Panc1 (cell line): Measurements from ENCODE around the gene RMI1. TPM values are rescaled to one million over a fixed set of nuclear protein-coding genes. Genes with fewer than 3 reads are reported as not detected.

Experiments used
- ATAC-seq: fragments of 200-7000 bp; cut with Tn5 transposase; 2 replicates; pipeline ENCODE4 v1.9.1; 2020; ENCODE audit warnings: mild to moderate bottlenecking, moderate library complexity
- BruUV-seq: library from RNA; stranded (reverse); fragments of 400-500 nt; replicated peaks from 2 replicates; lab custom pipeline; 2021; lab: Mats Ljungman, UMichigan
- CTCF ChIA-PET: fragments of 300-600 bp; sonication (Branson Sonifier 250); formaldehyde crosslinking; loops from one replicate; lab custom pipeline; 2022; ENCODE audit warnings: antibody characterized with exemption; lab: Charles Lee
- POLR2A ChIA-PET: fragments of 300-600 bp; sonication (Branson Sonifier 250); formaldehyde crosslinking; loops from one replicate; lab custom pipeline; 2022; ENCODE audit warnings: antibody characterized with exemption; lab: Charles Lee
- DNase-seq: peaks from one replicate; pipeline ENCODE4 v3.0.0-alpha.2; 2010; ENCODE audit warnings: low read depth, low spot score
- H3K27ac ChIP-seq: 2 replicates; pipeline ENCODE4 v1.5.1; 2011; ENCODE audit warnings: mild to moderate bottlenecking, low read length, inconsistent platforms
- H3K27me3 ChIP-seq: fragments of 200-500 bp; sonication (Bioruptor generic); 2 replicates; pipeline ENCODE4 v1.6.0; 2014; ENCODE audit warnings: low read length, inconsistent platforms; ENCODE audit not compliant: control insufficient read depth, insufficient read depth
- H3K36me3 ChIP-seq: fragments of 200-500 bp; sonication (Bioruptor generic); 2 replicates; pipeline ENCODE4 v1.5.1; 2014; ENCODE audit warnings: inconsistent platforms, mild to moderate bottlenecking, low read length, moderate library complexity; ENCODE audit not compliant: control insufficient read depth, insufficient read depth
- H3K4me1 ChIP-seq: 2 replicates; pipeline ENCODE4 v1.5.1; 2011; ENCODE audit warnings: inconsistent platforms, mild to moderate bottlenecking, low read length, moderate library complexity; ENCODE audit not compliant: control insufficient read depth, insufficient read depth
- H3K4me3 ChIP-seq, 2 experiments: 2 replicates each; pipeline ENCODE4 v1.5.1; 2011 to 2012; ENCODE audit warnings: low read depth in 2 of 2, low read length in 2 of 2, mild to moderate bottlenecking in 2 of 2, inconsistent platforms in 1 of 2, moderate library complexity in 1 of 2
- H3K9me3 ChIP-seq: fragments of 200-500 bp; sonication (Bioruptor generic); 2 replicates; pipeline ENCODE4 v1.5.1; 2014; ENCODE audit warnings: low read depth, mild to moderate bottlenecking, inconsistent platforms, low read length, moderate library complexity; ENCODE audit not compliant: control insufficient read depth, insufficient read depth
- CTCF ChIP-seq: fragments of 450-650 bp; IDR thresholded peaks from 2 replicates; pipeline ENCODE4 v1.5.1; 2017; ENCODE audit warnings: mild to moderate bottlenecking
- POLR2AphosphoS5 ChIP-seq: IDR thresholded peaks from 2 replicates; pipeline ENCODE4 v1.6.1; 2012; ENCODE audit warnings: mild to moderate bottlenecking, low read depth, low read length, moderate library complexity
- REST ChIP-seq, 2 experiments: IDR thresholded peaks; 2 replicates each; pipeline ENCODE4 v1.6.1; 2011 to 2012; ENCODE audit warnings: low read depth in 2 of 2, control low read depth in 1 of 2, low read length in 1 of 2, mild to moderate bottlenecking in 1 of 2, moderate library complexity in 1 of 2; ENCODE audit not compliant: insufficient read depth in 1 of 2
- SIN3A ChIP-seq: IDR thresholded peaks from 2 replicates; pipeline ENCODE4 v1.6.1; 2012; ENCODE audit warnings: low read depth, mild to moderate bottlenecking, low read length, moderate library complexity, borderline replicate concordance; ENCODE audit not compliant: insufficient read depth
- TCF7L2 ChIP-seq: IDR thresholded peaks from 2 replicates; pipeline ENCODE4 v1.6.1; 2011; ENCODE audit warnings: mild to moderate bottlenecking, low read depth, low read length, inconsistent platforms
- in situ Hi-C: cut with HindIII; loops from 2 replicates; pipeline ENCODE4 v1.10.0; 2016; ENCODE audit warnings: low sequenced_read_pairs, low pct_unique_long_range_greater_than_20kb
- intact Hi-C: fragments of 100-400 bp; cut with micrococcal nuclease; formaldehyde crosslinking; loops from one replicate; pipeline ENCODE4 v1.10.0; 2022; ENCODE audit not compliant: unreplicated experiment
- total RNA-seq: library from RNA; stranded (reverse); gene quantifications from one replicate; pipeline ENCODE4 v1.2.1, GENCODE V29; 2021; ENCODE audit not compliant: unreplicated experiment

RMI1 gene
- total RNA-seq, 1 experiment from 2014 or later = 14.6 TPM

- Histone ChIP-seq H3K9me3 (no peaks in the 10 kb centered on the region), H3K4me3 (no peak overlapping the region), H3K27me3 (no peaks in the 10 kb centered on the region), H3K36me3 (no peaks in the 10 kb centered on the region), H3K27ac (no peak overlapping the region), H3K4me1 (peaks cover 6% of the 10 kb centered on the region)
- ChIA-PET POLR2A (no interaction called here), CTCF (no interaction called here)
- ATAC-seq (no peak), DNase-seq (no peak)
- in situ Hi-C loops (no loop called here), intact Hi-C loops (no loop called here)
- no peak for TF ChIP-seq SIN3A
- TF ChIP-seq REST (IDR thresholded peaks at IDR 0.05; ENCODE audit: insufficient read depth in 1 of 2, low read depth in 2 of 2, low read length in 1 of 2) = no peak
- no peak for TF ChIP-seq POLR2AphosphoS5
- TF ChIP-seq CTCF = no peak
- TF ChIP-seq TCF7L2 = no peak
- no TSS peak for BruUV-seq
These were observed 19.6 kb upstream of the RMI1 start for GRCh38 chr9:83960991-83961390.

DNA sequence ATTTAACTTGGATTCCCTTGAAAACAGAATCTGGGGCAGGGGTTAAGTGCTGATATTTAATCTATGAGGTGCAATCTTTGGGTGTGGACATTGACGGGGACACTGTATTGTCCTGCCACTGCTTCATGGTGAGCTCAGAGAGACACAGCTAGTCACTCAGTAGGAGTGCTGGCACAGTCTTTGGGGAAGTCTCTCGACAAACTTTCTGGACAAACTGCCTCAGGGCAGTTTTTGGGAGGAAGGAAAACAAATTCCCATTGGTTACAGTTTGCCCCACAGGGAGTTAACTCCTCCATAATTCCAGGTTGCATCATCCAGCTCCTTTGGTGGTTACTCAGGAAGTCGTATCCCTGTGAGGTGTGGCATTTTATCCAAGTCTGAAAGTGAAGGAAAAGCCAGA lies 18.4 kb upstream of the RMI1 start:
- DNase-seq (no peak), ATAC-seq (no peak)
- in situ Hi-C loops = no loop called here
- Histone ChIP-seq H3K27me3 (no peaks in the 10 kb centered on the region), H3K36me3 (no peaks in the 10 kb centered on the region; the same call in 1 of the 2 replicates), H3K9me3 (no peaks in the 10 kb centered on the region), H3K27ac (peak overlapping the region; percentile 61; the same call in 1 of the 2 replicates), H3K4me1 (peaks cover 6% of the 10 kb centered on the region), H3K4me3 (no peak overlapping the region)
- TF ChIP-seq TCF7L2 (no peak), CTCF (no peak), POLR2AphosphoS5 (no peak), REST (IDR thresholded peaks at IDR 0.05; ENCODE audit: insufficient read depth in 1 of 2, low read depth in 2 of 2, low read length in 1 of 2) (no peak), SIN3A (no peak)
- intact Hi-C loops = no loop called here
- CTCF ChIA-PET = no interaction called here
- BruUV-seq = no TSS peak
- POLR2A ChIA-PET = no interaction called here
